CD4-positive, alpha-beta T cell treated with Interferon gamma for 1 hour (primary cell): ENCODE results near the gene C14orf93.
"Not testable (repeated sequence)": the region's sequence is repeated elsewhere in the genome, so short reads cannot be mapped to it uniquely, and the experiment has no call there.

Source experiments
- DNase-seq: peaks from one replicate; pipeline ENCODE4 v3.0.0-alpha.2; 2020

The C14orf93 gene

GRCh38 chr14:22972313-22972930, 37.5 kb downstream of the C14orf93 start:
- DNase-seq: no peak

DNA sequence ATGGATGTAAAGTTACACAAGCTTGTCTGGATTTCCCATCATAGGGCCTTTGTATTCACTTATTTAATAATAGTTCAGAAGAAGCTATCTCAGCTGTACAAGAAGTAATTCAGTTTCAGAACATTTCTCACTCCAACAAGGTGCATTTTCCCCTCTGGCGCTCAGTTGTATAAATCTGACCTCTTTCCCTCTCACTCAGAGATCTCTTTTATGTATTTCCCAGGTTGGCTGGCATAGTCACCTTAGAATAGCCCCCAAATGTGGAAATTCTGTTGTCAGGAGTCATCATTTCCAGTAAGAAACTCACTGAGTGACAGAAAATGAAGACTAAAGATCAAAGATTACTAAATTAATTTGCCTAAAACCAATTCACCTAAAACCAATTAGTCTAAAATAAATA, 38.8 kb downstream of the C14orf93 start:
- DNase-seq: no peak

DNA sequence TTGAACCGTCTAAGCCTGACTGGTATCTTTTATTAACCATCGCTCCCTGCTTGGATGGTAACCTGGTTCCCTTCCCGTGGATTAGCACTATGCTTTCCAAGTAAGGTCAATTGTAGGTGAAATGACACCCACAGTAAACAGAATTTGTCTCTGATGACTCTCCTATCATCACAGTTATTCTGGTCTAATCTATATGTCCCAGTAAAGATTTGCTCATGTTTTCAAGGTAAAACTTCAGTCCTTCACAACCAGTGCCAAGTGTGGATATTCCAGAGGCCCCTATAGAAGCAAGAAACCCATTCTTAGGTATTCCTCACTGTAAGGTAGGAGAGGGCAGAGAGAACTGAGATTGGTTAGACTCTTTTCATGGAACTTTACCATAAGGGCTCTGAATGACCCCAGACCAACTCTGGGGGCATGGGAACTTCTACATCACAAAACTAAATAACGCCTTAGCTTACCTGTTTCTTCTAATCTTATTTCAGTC, 43.1 kb downstream of the C14orf93 start:
- DNase-seq: no peak

GRCh38 chr14:22965916-22966782, 43.8 kb downstream of the C14orf93 start:
- DNase-seq: not testable (repeated sequence)

GRCh38 chr14:22962061-22962676, 47.8 kb downstream of the C14orf93 start:
- DNase-seq: no peak

GRCh38 chr14:22955702-22956569, 54.0 kb downstream of the C14orf93 start:
- DNase-seq: no peak

DNA sequence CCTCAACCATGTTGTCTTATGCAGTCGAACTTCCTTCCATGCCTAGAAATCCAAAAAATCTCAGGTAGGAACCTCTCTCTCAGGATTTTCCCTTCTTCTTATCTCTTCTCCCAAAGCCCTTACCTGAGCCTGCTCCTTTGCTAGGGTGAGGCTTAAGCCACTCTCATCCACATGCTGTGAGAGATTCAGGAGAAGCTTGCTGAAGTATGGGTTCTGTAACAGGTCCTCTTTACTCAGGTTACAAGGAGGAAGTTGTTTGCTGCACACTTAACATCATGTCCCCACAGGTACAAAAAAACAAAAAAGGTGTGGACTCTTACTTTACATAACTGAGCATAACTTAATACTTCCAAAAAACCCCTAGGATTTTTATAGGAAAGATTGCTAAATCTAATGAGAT, 57.5 kb downstream of the C14orf93 start:
- DNase-seq: no peak

GRCh38 chr14:22951795-22952194, 58.1 kb downstream of the C14orf93 start:
- DNase-seq: peak; percentile 33

DNA sequence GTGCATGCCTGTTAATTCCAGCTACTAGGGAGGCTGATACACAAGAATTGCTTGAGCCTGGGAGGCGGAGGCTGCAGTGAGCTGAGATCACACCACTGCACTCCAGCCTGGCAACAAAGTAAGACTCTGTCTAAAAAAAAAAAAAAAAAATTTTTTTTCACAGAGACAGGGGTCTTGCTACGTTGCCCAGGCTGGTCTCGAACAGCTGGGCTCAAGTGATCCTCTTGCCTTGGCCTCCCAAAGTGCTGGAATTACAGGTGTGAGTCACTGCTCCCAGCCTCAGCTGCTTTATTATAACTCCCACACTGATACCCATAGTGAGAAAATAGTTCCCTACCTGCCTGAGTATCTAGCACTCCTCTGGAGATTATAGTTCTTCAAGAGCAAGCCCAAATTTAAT, 64.3 kb downstream of the C14orf93 start:
- DNase-seq: no peak

GRCh38 chr14:22939684-22940083, 70.3 kb downstream of the C14orf93 start:
- no peak for DNase-seq
